ENCODE data around the gene REEP1.
A peak's percentile ranks its signal among the peaks of the same experiment; 100 is the strongest.
"Not testable (repeated sequence)": the region's sequence is repeated elsewhere in the genome, so short reads cannot be mapped to it uniquely, and the experiment has no call there.

Gene REEP1

DNA sequence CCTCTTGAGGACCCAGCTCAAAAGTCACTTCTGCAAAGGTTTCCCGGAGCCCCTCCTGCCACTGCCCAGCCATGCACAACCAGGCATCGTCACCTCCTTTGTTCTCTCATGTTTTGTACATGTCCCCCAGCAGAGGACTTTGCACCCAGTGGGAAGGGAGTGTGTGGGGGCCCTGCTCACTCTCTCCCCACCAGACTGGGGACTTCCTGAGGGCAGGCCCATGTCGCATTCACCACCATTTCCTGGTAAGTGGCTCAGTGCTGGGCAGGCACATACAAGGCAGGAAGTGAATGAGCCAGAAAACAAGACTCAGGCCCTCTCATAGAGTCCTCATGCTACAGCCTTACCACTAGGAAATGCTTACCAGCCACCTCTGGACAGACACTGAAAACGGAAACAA, 119.3 kb downstream of the REEP1 start:
- DNase-seq: no peak

DNA sequence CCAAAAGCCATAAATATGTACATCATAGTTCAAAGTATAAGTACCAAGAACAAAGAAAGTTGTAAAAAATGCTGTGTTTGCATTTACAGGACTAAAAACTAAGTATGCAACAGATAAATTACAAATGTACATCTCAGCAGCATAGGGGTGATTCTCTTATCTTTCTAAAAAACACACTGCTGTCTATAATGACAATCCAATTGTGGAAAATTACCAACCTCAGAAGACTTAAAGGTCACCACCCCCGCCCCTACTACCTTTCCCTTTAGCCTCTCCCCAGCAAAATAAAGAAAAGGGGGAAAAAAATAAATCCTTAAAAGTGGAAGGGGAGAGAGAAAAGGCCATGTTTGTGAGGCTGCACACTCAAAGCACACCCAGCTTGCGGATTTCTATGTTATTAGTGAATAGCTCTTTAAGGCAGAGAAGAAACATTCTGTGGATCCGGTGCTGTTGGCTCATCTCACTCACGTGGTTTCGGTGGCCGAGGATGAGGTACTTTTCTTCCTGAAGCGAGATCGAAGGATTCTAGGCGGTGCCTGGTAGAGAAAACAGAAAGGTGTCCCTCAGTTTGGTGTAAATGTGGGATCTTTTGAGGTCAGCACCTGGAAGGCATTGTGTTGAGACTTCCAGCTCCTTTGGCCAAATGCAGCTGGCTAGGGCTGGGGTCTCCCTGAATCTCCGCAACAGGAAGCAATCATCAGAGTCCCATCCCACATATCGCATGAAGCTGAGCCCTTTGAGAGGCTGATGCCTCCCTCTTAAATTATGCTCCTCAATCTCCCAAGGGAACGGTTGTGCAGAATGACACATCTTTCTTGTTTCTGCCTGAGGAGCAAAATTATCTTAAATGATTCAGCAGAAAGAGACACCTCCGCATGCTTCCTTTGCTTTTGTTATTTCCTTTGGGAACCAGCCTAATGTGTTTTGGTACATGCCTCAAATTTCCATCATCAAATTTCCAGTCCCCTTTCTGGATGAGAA, 120.6 kb downstream of the REEP1 start:
- no peak for DNase-seq

DNA sequence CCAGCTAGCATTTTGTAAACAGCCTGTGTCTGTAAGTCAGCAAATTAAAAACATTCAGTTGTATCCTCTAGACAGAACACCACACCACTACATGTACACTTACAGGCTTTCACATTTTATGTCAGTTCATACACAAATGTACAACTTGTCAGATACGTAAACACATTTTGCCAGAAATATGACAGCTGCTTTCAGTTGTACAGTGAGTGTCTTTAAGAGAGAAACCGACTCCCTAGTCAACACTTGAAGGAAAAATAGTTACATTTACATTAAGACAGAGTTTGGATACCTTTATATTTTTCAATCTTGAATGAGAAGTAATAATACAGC, 123.0 kb downstream of the REEP1 start:
- no peak for DNase-seq

DNA sequence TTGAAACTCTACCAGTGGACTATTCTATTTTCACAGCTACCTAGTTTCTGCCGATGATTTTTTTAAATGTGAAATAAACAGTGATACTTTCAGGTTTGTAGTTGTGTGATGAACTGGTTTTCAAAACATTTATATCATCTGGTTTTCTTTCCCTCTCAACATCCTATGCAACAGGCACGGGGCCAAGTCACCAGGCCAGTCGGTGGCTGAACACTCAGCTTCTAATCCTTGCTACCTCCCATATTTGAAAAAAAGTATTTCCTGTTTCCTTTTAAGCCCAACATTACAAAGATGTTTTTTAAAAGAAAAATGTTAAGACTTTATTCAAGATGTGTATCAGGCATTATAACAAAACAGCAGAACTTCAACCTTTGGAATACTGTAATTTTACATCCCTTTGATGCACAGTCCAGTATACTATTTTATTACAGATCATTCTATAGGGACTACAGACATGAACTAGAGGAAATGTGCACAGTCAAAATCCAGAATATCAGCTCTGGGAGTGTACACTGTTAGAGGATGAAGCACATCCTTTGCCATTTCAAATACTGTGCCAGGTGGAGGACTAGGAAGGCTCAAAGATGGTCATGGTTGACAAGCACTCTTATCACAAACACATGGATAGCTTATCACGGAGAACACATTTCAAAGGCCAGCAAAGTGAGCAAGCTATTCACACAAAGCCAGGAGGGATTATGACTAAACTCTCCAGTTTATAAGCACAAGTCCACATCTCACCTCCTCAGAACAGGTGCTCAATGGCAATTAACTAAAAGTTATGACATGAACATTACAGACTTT, 123.5 kb downstream of the REEP1 start:
- DNase-seq: no peak

DNA sequence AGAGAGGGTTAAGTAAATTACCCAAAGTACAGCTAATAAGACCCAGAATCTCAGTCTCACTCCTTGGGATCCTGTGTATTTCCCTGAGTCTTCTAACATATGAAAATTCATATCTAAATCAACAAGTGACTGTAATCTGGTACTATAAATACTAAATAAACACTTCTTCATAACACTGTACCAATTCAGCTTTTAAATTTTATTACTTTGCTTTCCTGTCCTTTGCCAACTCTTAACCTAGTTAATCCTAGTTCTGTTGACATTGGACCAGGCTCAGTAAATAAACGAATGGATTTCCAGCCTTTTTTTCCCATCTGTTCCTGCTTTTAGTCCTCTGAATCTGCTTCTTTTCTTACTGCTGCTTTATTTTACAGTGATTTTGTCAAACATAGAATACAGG, 124.4 kb downstream of the REEP1 start:
- no peak for DNase-seq

DNA sequence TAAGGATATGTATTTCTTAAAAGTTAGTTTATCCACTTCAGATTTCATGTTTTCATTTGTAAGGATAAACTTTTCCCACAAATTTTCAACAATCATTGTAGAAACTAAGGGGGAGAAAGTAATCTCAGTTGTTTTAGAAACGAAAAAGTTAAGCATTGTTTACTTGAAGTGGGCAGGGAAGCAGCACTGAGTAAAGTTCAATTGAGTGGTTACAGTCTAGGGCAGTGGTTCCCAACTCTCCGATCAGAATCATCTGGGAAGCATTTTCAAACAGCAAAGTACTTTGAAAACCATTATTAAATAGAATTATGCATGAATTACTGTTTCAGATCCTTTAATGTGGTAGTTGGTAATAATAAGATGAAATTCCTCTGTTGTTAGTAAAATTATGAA, 125.6 kb downstream of the REEP1 start:
- no peak for DNase-seq

DNA sequence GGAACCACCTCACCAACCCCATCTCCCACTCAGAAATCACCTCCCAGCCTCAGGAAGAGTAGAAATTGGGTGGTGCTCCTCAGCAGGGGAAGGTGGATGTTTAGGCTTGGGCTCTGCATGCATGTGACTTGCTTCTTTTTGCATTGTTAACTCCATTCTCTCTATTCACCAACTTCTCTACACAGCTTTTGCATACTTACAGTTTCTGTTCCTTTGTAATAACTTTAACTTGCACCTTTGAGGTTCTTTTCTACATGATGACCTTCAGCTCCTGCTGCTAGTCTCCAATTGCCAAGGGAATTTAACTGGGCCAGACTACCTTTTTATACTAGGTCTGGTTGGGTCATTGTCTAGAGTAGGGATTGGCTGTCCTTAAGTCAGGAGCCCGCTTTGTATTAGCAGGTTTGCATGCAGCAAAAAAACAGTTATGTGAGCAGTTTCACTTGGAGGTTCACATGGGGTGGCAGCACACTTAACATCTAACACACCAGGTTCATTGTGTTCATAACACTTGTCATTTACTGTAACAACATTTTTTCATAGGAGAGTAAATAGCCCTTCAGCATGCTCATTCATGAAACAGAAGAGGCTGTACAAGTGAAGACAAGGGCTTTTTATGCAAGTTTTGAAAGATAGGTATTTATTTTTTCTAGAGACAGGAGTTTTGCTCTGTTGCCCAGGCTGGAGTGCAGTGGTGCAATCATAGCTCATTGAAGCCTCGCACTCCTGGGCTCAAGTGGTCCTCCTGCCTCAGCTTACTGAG, 126.2 kb downstream of the REEP1 start:
- no peak for DNase-seq

DNA sequence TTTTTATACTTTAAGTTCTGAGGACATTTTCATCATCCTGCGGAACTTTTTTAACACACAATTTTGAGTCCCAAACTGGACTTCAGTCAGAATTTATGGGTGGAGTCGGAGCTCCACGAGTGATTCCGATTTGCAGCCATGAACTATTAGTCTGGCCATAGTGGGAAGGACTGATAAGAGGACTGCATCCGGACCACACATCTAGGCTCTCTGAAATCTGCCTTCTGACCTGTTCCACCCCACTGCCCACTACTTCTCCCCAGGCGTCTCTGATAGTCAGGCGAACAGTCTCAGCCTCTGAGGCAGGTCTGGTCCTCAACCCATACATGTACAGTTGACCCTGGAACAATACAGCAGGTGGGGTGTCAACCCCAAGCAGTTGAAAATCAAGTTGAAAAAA, 133.0 kb downstream of the REEP1 start:
- no peak for DNase-seq

DNA sequence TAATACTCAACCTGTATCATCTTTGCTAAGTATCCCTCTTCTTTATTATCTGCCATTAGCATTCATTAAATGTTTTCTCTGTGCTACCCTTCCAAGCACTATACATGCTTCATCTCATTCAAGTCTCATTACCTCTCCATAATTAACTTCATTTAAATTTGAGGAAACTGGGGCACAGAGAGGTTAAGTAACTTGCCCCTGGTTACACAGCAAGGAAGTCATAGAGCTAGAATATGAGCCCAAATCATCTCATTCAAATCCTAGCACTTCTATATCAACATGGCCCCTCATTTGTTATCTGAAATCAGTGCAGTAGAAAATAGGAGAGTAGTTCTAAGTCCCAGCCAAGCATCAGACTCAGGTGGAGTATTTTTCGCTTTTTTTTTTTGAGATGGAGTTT, 133.8 kb downstream of the REEP1 start:
- DNase-seq: no peak

DNA sequence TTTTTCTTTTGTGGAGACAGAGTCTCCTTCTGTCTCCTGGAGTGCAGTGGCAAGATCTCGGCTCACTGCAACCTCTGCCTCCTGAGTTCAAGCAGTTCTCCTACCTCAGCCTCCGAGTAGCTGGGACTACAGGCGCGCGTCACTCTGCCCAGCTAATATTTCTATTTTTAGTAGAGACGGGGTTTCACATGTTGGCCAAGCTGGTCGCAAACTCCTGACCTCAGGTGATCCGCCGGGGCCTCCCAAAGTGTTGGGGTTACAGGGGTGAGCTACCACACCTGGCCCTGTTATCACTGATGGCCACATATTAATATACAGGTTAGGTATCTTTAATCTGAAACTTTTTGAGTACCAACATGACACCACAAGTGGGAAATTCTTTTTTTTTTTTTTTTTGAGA, 134.7 kb downstream of the REEP1 start:
- no peak for DNase-seq

DNA sequence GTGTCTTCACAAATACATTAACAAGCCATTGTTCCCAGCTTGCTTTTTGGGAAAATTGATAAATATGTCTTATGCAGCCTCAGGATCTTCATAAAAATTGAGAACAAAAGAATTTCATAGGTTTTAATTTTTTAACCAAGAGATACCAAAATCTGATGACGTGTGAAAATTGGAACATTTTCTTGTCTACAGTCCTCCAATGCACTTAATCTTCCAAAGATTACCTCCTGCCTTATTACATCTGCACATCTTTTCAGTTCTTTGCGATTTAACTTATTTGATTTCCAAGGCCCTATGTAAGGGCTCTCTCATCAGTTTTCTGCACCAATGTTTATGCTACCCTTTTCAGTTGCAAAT, 135.1 kb downstream of the REEP1 start:
- DNase-seq: no peak

DNA sequence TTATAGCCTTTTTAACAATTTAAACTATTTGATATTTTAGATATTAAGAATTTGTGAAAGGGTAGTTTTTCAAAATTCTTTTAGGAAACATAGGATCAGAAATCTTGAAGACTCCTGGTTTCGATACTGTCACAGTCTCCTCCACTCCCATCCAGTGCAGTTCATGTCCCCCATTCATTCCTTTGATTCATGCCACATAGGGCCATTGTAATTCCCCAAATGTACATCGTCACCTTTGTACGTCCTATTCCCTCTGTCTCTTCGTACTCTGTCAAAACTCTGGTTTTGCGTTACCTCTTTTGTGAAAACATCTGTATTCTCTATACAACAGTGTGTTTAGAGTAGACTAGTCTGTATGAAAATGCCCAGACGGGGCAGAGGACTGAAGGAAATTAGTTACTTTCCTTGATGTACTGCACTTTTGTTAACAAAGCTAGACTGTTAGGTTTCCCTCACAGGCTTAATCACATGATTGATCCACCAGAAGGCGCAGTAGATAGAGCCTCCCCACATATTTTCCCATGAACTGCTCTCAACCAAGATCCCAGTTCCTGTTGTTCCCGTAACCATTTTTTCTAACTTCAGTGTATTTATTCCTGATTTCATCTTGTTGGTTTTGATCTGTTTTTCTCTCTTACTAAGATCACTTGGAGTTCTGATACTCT, 135.6 kb downstream of the REEP1 start:
- no peak for DNase-seq

DNA sequence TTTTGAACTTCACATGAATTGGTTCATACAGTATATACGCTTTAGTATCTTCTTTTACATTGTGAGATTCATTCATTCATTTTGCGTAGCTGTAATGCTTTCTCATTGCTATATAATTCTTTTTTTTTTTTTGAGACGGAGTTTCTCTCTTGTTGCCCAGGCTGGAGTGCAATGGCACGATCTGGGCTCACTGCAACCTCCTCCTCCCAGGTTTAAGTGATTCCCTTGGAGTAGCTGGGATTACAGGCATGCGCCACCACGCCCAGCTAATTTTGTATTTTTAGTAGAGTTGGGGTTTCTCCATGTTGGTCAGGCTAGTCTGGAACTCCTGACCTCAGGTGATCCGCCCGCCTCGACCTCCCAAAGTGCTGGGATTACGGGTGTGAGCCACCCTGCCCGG, 136.9 kb downstream of the REEP1 start:
- DNase-seq: not testable (repeated sequence)

DNA sequence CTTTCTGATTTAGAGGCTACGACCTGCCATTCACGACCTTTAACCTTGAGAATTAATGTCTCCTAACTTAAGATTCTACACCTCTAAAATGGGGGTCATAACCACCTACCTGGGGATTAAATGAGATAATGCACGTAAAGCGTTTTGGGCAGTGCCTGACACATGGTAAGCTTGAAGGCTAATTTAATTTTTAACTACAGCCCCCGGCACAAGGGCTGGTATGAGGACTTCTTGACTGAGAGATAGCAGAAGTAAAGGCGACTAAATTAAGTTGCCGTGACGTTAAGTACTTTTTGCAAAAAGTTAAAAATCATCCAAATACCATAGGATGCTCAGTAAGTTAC, 137.6 kb downstream of the REEP1 start:
- no peak for DNase-seq

DNA sequence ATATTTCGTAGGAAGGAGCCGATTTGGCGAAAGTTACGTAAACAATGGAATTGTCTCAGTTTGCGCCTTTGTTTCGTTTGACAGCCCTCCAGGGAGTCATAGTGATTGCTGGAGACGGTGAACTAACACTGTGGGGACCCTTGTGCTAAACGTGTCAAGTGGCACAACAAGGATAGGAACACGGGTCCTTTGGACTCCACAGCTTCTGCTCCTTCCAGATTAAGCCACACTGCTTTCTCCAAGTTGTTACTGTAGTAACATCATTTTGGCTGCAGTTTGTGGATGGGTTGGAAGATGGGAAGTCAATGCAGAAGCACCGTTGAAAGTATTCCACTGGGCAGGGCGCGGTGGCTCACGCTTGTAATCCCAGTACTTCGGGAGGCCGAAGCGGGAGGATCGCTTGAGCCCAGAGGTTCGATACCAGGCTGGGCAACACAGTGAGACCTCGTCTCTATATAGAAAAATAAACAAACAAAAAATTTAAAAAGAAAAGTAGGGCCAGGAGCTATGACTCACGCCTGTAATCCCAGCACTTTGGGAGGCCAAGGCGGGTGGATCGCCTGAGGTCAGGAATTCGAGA, 141.5 kb downstream of the REEP1 start:
- DNase-seq: no peak

DNA sequence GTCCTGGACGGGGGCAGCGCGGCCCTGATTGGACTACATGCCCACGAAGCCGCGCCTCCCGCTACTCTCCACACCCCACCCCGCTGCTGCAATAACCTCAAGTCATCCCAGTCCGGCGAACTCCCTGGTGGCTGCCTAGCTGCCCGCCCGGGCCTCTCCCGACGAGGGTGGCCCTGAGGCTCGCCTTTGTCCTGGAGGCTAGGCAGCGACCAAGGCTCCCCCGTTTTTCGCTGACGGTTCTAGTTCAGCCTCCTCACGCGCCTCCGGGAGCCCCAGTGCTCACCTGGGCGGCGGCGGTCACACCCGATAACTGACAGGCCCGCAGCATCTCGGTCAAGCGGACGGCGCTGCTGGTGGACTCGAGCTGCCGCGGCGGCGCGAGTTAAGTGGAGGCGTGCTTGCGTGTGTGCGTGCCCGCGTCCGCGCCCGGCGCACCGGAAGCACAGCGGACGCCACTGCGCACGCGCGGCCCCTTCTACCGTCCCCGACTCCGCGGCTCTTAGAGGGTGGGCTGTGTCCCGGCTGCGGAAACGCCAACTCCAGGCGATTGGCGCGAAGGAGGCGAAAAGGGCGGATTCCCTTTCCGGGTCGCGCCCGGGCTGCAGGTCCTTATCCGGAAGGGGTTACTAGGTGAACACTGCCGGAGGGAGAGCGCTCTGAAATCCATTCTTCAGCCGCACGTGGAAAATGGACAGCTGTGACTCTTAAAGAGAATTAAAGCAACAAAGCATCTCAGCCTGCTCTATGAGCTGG, 142.2 kb downstream of the REEP1 start, which contains the start of gene IMMT:
Gene IMMT (minus strand): TSS at position 408 of the 753 bp plus-strand sequence. CDS start 80 bp downstream, at position 328.
- peak; percentile 95 for DNase-seq

DNA sequence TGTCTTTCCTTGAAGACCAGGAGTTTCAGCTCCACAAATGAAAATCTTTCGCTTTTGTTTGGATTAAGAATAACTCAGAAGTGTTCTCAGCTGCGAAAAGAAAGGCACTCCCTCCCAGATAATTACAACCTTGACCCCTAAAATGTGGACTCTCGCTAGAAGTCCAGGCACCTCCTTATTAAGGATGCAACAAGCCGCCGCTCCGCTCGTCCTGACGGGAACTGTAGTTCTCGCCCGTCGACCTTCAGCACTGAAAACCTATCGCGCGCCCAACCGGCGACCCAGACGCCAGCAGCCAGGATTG, 142.7 kb downstream of the REEP1 start:
- DNase-seq: peak; percentile 71

DNA sequence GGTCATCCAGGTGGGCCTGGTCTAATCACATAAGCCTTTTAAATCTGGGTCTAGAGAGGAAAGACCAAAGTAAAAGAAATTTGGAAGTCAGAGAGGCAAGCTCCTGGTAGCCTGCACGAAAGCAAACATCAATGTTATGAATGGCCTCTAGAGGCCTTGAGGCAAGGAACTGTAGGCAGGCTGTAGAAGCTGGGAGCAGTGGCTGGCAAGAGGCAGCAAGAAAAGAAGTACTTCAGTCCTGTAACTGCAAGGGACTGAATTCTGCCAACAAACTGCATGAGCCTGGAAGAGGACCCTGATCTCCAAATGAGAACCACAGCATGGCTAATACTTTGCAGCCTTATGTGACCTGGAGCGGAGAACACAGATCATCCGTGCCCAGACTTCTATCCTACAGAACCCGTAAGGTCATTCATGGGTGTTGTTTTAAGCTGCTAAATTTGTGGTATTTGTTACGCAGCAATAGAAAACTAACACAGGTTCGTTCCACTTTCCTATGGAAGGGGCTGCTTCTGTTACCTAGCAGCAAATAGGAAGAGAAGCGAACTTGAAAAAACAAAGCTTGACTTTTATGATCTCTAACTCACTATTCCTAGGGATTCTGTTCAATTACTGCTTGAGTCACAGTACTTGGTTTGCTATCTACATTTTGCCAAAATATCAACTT, 143.4 kb downstream of the REEP1 start:
- no peak for DNase-seq

DNA sequence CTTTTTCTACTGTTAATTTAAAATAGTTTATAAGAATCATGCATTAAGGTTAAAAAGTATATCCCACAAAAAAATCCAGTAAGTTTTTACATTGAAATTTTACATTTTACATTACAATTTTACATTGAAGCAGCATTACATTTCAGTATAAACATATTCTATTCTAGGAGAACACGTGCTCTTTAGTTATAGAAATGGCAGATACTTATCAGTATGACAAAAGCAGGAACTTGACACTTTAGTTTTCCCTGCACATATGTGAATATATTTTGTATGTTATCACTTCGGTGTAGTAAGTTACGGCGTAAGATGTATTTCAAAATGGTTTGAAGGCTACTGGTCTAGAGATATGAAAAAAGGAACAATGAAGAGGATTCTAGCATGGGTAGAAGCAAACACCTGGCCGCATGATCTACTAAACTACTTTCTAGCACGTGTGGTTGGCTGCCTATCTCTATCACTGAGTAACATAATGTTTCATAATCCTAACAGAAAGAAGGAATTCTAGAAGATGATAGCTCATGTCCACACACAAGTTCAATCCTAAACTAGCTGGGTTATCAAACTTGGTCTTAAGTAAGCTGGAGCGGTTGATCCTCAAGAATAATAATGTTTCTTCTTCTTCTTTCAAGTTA, 147.5 kb downstream of the REEP1 start:
- DNase-seq: no peak

DNA sequence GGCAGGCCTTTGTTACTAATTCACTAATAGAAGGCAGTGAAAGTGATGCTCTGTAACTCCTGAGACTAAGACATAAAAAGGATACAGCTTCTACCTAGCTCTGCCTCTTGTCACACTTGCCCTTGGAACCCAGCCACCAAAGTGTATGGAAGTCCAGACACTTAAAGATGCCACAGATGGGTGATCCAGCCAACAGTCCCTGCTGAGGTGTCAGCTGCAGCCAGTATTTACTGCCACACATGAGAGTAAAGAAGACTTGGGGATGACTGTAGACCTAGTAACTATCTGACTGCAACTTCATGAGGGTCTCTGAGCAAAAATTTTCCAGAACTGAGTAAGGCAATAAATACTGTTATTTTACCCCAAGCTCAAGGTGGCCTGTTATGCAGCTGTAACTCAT, 151.0 kb downstream of the REEP1 start:
- DNase-seq: no peak

Measured in KG1 (cell line).